GM13977 (cell line): ENCODE data around the gene YARS1.
"Not testable (repeated sequence)": the region's sequence is repeated elsewhere in the genome, so short reads cannot be mapped to it uniquely, and the experiment has no call there.

Experiments
- DNase-seq: peaks from one replicate; pipeline ENCODE4 v3.0.0; 2012; ENCODE audit warnings: low spot score
- in situ Hi-C: fragments of 300-500 bp; cut with MboI; formaldehyde crosslinking; loops from one replicate; pipeline ENCODE4 v1.12.0; 2022; ENCODE audit warnings: low sequenced_read_pairs, low pct_unique_long_range_greater_than_20kb, mixed read lengths, inconsistent platforms; ENCODE audit not compliant: unreplicated experiment
- TF ChIP-seq, protein P1 (sequence below): IDR thresholded peaks from 2 replicates; pipeline ENCODE4 v1.5.1; 2012; ENCODE audit warnings: mild to moderate bottlenecking, control low read depth; ENCODE audit not compliant: insufficient read depth; ENCODE audit errors: extremely low read depth, missing control alignments

YARS1 gene

DNA sequence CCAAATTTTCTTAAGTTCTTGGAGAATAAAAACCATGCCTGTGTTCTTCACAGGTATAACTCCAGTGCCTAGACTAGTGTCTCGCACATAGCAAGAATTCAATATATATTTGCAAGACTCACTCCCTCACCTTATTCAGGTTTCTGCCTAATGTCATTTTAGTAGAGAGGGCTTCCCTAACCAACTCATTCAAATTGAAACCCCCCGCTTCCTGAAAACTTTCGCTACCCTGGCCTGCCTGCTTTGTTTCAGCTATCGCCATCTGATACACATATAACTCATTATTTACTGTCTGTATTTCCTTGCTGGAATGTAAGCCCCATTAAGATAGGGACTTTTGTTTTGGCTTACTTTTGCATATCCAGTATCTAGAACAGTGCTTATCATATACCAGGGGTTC lies 8.6 kb downstream of the YARS1 start:
- TF ChIP-seq, protein P1, sequence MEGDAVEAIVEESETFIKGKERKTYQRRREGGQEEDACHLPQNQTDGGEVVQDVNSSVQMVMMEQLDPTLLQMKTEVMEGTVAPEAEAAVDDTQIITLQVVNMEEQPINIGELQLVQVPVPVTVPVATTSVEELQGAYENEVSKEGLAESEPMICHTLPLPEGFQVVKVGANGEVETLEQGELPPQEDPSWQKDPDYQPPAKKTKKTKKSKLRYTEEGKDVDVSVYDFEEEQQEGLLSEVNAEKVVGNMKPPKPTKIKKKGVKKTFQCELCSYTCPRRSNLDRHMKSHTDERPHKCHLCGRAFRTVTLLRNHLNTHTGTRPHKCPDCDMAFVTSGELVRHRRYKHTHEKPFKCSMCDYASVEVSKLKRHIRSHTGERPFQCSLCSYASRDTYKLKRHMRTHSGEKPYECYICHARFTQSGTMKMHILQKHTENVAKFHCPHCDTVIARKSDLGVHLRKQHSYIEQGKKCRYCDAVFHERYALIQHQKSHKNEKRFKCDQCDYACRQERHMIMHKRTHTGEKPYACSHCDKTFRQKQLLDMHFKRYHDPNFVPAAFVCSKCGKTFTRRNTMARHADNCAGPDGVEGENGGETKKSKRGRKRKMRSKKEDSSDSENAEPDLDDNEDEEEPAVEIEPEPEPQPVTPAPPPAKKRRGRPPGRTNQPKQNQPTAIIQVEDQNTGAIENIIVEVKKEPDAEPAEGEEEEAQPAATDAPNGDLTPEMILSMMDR: no peak
- in situ Hi-C loops: no loop called here
- DNase-seq: no peak

DNA sequence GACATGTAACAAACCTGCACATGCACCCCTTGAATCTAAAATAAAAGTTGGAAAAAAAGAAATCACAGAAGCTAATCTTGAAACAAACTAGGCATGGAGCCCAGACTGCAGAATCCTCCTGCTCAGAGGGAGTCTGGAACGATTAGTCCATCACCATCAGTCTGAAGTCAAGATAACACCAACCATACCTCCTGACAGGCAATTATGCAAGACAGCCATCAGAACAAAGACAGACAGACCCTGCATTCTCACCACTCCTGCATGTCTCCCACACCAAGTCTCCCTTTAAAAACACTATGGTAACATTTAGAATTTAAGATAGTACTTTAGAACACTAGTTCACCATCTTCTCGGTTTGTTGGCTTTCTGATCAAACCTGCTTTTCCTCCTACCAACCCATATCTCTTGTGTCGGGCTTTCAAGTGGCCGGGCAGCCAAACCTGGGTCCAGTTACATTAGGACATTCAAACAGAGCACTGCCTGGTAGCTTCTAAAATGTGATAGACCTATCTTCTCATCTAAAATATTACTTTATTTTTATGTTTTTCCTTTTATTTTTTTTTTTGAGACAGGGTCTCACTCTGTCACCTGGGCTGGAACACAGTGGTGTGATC lies 10.1 kb downstream of the YARS1 start:
- DNase-seq: no peak
- TF ChIP-seq, protein P1: no peak
- in situ Hi-C loops: no loop called here

DNA sequence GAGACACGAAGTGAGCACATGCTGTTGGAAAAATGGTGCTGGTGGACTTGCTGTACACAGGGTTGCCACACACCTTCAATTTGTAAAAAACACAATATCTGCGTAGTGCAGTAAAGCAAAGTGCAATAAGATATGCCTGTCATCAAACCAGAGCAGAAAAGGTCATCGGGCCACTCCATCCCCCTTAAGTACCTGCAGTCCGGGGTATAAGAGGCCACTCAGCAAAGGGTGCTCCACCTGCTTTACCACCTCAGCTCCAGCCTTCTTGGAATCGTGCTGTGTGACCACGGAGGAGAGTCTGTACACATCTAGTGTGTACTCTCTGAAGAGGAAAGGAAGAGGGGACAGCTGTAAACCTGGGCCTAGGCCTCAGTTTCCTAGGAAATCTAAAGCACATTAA lies 10.9 kb downstream of the YARS1 start:
- TF ChIP-seq, protein P1: no peak
- in situ Hi-C loops: no loop called here
- no peak for DNase-seq

DNA sequence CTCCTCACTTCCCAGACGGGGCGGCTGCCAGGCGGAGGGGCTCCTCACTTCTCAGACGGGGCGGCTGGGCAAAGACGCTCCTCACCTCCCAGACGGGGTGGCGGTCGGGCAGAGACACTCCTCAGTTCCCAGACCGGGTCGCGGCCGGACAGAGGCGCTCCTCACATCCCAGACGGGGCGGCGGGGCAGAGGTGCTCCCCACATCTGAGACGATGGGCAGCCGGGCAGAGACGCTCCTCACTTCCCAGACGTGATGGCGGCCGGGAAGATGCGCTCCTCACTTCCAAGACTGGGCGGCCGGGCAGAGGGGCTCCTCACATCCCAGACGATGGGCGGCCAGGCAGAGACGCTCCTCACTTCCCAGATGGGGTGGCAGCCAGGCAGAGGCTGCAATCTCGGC lies 12.7 kb downstream of the YARS1 start:
- in situ Hi-C loops, DNase-seq: not testable (repeated sequence)

DNA sequence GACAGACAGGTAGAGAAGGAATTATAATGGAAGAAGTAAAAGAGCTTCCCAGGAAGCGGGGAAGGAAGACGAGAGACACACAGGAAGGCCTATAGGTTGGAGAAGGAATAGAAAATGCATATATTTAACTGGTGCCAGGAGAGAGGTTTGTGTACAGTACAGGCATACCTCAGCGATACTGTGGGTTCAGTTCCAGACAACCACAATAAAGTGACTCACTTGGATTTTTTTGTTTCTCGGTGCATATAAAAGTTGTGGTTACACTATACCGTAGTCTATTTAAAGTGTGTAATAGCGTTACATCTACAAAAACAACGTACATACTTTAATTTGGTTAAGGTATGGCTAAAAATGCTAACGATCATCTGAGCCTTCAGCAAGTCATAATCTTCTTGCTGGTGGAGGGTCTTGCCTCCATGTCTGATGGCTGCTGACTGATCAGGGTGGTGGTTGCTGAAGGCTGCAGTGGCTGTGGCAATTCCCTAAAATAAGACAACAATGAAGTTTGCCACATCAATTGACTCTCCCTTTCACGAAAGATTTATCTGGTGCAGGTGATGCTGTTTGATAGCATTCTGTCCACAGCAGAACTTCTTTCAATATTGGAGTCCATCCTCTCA lies 16.0 kb downstream of the YARS1 start:
- no peak for DNase-seq
- in situ Hi-C loops: no loop called here
- TF ChIP-seq, protein P1: no peak

DNA sequence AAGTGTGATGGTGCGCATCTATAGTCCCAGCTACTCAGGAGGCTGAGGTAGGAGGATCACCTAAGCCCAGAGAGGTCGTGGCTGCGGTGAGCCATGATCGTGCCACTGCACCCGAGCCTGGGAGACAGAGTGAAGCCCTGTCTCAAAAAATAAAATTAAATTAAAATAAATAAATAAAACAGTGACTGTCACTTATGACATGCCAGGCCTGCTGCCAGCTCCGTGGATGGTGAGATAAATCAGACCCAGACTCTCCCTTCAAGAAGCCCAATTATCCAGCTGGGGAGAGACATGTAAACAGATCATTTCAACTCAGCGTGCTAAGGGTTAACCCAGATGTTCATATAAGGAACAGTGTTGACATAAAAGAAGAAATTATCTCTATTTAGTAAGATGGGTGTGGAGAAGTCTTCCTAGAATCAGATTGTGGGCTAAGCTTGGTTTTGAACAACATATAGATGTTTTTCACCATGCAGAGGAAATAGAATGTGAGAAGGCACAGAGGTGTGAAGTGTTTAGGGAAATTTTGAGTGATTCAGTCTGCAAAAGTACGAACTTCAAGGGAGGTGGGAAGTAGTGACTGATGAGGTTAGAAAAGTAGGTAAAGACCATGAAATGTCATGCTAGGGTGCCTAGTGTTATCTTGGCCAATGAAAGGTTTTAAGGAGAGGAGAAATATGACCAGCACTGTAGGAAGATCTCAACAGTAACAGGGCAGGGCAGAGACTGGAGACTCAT lies 18.3 kb downstream of the YARS1 start:
- in situ Hi-C loops: no loop called here
- TF ChIP-seq, protein P1: no peak
- peak; percentile 46 for DNase-seq

DNA sequence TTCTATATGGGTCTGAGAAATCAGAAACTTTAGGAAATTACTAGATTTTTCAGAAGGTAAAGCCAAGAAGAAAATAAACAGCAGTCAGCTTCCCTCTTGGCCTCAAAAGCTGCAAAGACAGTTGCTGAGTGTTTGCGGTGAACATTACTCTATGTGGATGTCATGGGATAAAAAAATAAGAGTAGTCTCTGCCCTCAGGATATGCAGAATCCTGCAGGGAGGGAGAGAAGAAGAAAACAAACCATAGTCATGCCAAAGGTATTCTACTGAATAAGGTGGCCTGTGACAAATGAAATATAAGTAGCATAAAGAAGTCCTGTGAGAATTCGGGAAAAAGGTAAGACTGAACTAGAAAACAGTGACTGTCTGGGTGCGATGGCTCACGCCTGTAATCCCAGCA lies 19.0 kb downstream of the YARS1 start:
- in situ Hi-C loops: no loop called here
- DNase-seq: no peak
- TF ChIP-seq, protein P1: no peak
